H9 (cell line): Measurements from ENCODE around the gene KCNMA1. TPM values are rescaled to one million over a fixed set of nuclear protein-coding genes. Genes with fewer than 3 reads are reported as not detected.

Experiments
- DNase-seq: peaks from one replicate; pipeline ENCODE4 v3.0.0-alpha.2; 2017
- H2AFZ ChIP-seq: one replicate; pipeline ENCODE4 v1.6.1; 2013; ENCODE audit warnings: mild to moderate bottlenecking, low read length, control low read depth, moderate library complexity
- H2AK5ac ChIP-seq: 2 replicates; pipeline ENCODE4 v1.6.1; 2013; ENCODE audit warnings: low read length, control low read depth, mixed read lengths; ENCODE audit not compliant: insufficient read length
- H2BK120ac ChIP-seq: one replicate; pipeline ENCODE4 v1.6.1; 2013; ENCODE audit warnings: low read depth, mild to moderate bottlenecking, low read length, control low read depth, inconsistent platforms; ENCODE audit not compliant: poor library complexity, severe bottlenecking
- H2BK12ac ChIP-seq: 2 replicates; pipeline ENCODE4 v1.6.1; 2013; ENCODE audit warnings: low read length, control low read depth, mixed read lengths, low read depth; ENCODE audit not compliant: insufficient read length
- H2BK15ac ChIP-seq: 2 replicates; pipeline ENCODE4 v1.6.1; 2013; ENCODE audit warnings: low read depth, low read length, control low read depth
- H2BK20ac ChIP-seq: one replicate; pipeline ENCODE4 v1.6.1; 2013; ENCODE audit warnings: low read depth, mild to moderate bottlenecking, low read length, control low read depth, inconsistent platforms; ENCODE audit not compliant: poor library complexity, severe bottlenecking
- H2BK5ac ChIP-seq: 2 replicates; pipeline ENCODE4 v1.6.1; 2013; ENCODE audit warnings: low read length, control low read depth, mixed read lengths; ENCODE audit not compliant: insufficient read length
- H3K14ac ChIP-seq: 2 replicates; pipeline ENCODE4 v1.6.1; 2013; ENCODE audit warnings: low read length, control low read depth; ENCODE audit not compliant: insufficient read depth
- H3K18ac ChIP-seq: 2 replicates; pipeline ENCODE4 v1.6.1; 2013; ENCODE audit warnings: low read depth, mild to moderate bottlenecking, mixed read lengths, low read length, control low read depth; ENCODE audit not compliant: insufficient read length
- H3K23ac ChIP-seq: 2 replicates; pipeline ENCODE4 v1.6.1; 2013; ENCODE audit warnings: low read length, control low read depth, mixed read lengths, low read depth; ENCODE audit not compliant: insufficient read length
- H3K23me2 ChIP-seq: 2 replicates; pipeline ENCODE4 v1.6.1; 2013; ENCODE audit warnings: low read depth, mild to moderate bottlenecking, mixed read lengths, low read length, control low read depth; ENCODE audit not compliant: insufficient read length, poor library complexity, severe bottlenecking
- H3K27ac ChIP-seq: 2 replicates; pipeline ENCODE4 v1.5.1; 2013; ENCODE audit warnings: low read length, control low read depth, mixed read lengths, low read depth; ENCODE audit not compliant: insufficient read length
- H3K27me3 ChIP-seq: 2 replicates; pipeline ENCODE4 v1.6.1; 2013; ENCODE audit warnings: low read length, control low read depth, inconsistent platforms; ENCODE audit not compliant: insufficient read depth
- H3K4ac ChIP-seq: 2 replicates; pipeline ENCODE4 v1.6.1; 2013; ENCODE audit warnings: low read depth, mild to moderate bottlenecking, control low read depth, inconsistent platforms, low read length, moderate library complexity
- H3K4me1 ChIP-seq: 2 replicates; pipeline ENCODE4 v1.6.1; 2013; ENCODE audit warnings: low read length, control low read depth, inconsistent platforms; ENCODE audit not compliant: insufficient read depth
- H3K4me2 ChIP-seq: 2 replicates; pipeline ENCODE4 v1.6.1; 2013; ENCODE audit warnings: low read length, control low read depth, mixed read lengths; ENCODE audit not compliant: insufficient read length, insufficient read depth
- H3K56ac ChIP-seq: 2 replicates; pipeline ENCODE4 v1.6.1; 2013; ENCODE audit warnings: low read depth, mild to moderate bottlenecking, mixed read lengths, low read length, control low read depth; ENCODE audit not compliant: insufficient read length
- H3K79me1 ChIP-seq: 2 replicates; pipeline ENCODE4 v1.6.1; 2013; ENCODE audit warnings: low read depth, mild to moderate bottlenecking, moderate library complexity, low read length, control low read depth, inconsistent platforms; ENCODE audit not compliant: insufficient read depth, poor library complexity, severe bottlenecking
- H3K79me2 ChIP-seq: 2 replicates; pipeline ENCODE4 v1.6.1; 2013; ENCODE audit warnings: low read length, control low read depth, inconsistent platforms; ENCODE audit not compliant: insufficient read depth
- H3K9ac ChIP-seq: 2 replicates; pipeline ENCODE4 v1.6.1; 2013; ENCODE audit warnings: low read length, control low read depth, mixed read lengths; ENCODE audit not compliant: insufficient read length; ENCODE audit errors: extremely low read depth
- H3K9me3 ChIP-seq: one replicate; pipeline ENCODE4 v1.6.1; 2013; ENCODE audit warnings: low read depth, low read length, inconsistent platforms; ENCODE audit not compliant: control insufficient read depth
- H3T11ph ChIP-seq: one replicate; pipeline ENCODE4 v1.6.1; 2013; ENCODE audit warnings: mild to moderate bottlenecking, low read length, control low read depth, inconsistent platforms
- H4K20me1 ChIP-seq: one replicate; pipeline ENCODE4 v1.6.1; 2013; ENCODE audit not compliant: control insufficient read depth, insufficient read length, insufficient read depth
- H4K5ac ChIP-seq: 2 replicates; pipeline ENCODE4 v1.6.1; 2013; ENCODE audit warnings: low read depth, mild to moderate bottlenecking, mixed read lengths, low read length, control low read depth; ENCODE audit not compliant: insufficient read length
- H4K8ac ChIP-seq: replicated peaks from 2 replicates; pipeline ENCODE4 v1.6.1; 2013; ENCODE audit warnings: low read length, control low read depth, mixed read lengths, low read depth; ENCODE audit not compliant: insufficient read length
- H4K91ac ChIP-seq: 2 replicates; pipeline ENCODE4 v1.6.1; 2013; ENCODE audit warnings: low read depth, mild to moderate bottlenecking, moderate library complexity, mixed read lengths, low read length, control low read depth; ENCODE audit not compliant: insufficient read length
- H3K27ac Mint-ChIP-seq, 3 experiments: 2 replicates in 2 of 3; 3 replicates in 1 of 3; pipeline ENCODE4 v1.8.0; 2020 to 2021; ENCODE audit warnings: mixed read lengths in 3 of 3, mild to moderate bottlenecking in 1 of 3, moderate library complexity in 1 of 3
- H3K27me3 Mint-ChIP-seq: 2 replicates; pipeline ENCODE4 v1.8.0; 2021; ENCODE audit warnings: low read depth, mild to moderate bottlenecking, moderate library complexity, mixed read lengths
- H3K36me3 Mint-ChIP-seq, 3 experiments: 2 replicates in 2 of 3; 3 replicates in 1 of 3; pipeline ENCODE4 v1.8.0; 2020 to 2021; ENCODE audit warnings: low read depth in 3 of 3, mixed read lengths in 3 of 3; ENCODE audit not compliant: insufficient read depth in 1 of 3
- H3K4me1 Mint-ChIP-seq, 2 experiments: 2 replicates each; pipeline ENCODE4 v1.8.0; 2020; ENCODE audit warnings: mixed read lengths in 2 of 2
- H3K4me3 Mint-ChIP-seq, 2 experiments: 2 replicates in 1 of 2; 3 replicates in 1 of 2; pipeline ENCODE4 v1.8.0; 2020 to 2021; ENCODE audit warnings: mild to moderate bottlenecking in 2 of 2, mixed read lengths in 2 of 2, moderate library complexity in 1 of 2
- H3K9me3 Mint-ChIP-seq, 2 experiments: 2 replicates in 1 of 2; 3 replicates in 1 of 2; pipeline ENCODE4 v1.8.0; 2020; ENCODE audit warnings: mild to moderate bottlenecking in 2 of 2, mixed read lengths in 2 of 2, moderate library complexity in 1 of 2
- WGBS: extraction: QIAGEN DNeasy Blood & Tissue Kit; methylation state at CpG from one replicate; pipeline ENCODE4 v1.1.7; 2013; ENCODE audit warnings: missing lambda C conversion rate, low lambda C conversion rate, mixed read lengths; ENCODE audit not compliant: insufficient read length; ENCODE audit errors: extremely low coverage; 5-methylcytosine and 5-hydroxymethylcytosine counted together
- total RNA-seq: library from RNA; stranded (reverse); gene quantifications from 2 replicates; pipeline ENCODE4 v1.2.1, GENCODE V29; 2021
- TF ChIP-seq, protein P1 (sequence below): fragments of 200-600 bp; sonication (generic); conservative IDR thresholded peaks from 3 replicates; pipeline ENCODE4 v1.8.0; 2021; ENCODE audit warnings: antibody characterized with exemption, mild to moderate bottlenecking

KCNMA1 gene
- total RNA-seq, 1 experiment from 2014 or later: 2.0 TPM

GRCh38 chr10:77240706-77241349, 396.8 kb downstream of the KCNMA1 start:
- H3K4me3 Mint-ChIP-seq: no peak overlapping the region
- H2BK5ac ChIP-seq: no peak overlapping the region
- no peak overlapping the region for H3K14ac ChIP-seq
- no peak overlapping the region for H3T11ph ChIP-seq
- DNase-seq: no peak
- H2AK5ac ChIP-seq: no peak overlapping the region
- H2BK120ac ChIP-seq: no peak overlapping the region
- no peaks in the 10 kb centered on the region; a peak in 1 of 5 replicates for H3K9me3 Mint-ChIP-seq
- H3K4me1 ChIP-seq: no peaks in the 10 kb centered on the region
- no peaks in the 10 kb centered on the region for H3K9me3 ChIP-seq
- no peak overlapping the region for H4K5ac ChIP-seq
- H3K4ac ChIP-seq: no peak overlapping the region
- H3K27me3 Mint-ChIP-seq: no peaks in the 10 kb centered on the region; the same call in none of the 2 replicates
- TF ChIP-seq, protein P1, sequence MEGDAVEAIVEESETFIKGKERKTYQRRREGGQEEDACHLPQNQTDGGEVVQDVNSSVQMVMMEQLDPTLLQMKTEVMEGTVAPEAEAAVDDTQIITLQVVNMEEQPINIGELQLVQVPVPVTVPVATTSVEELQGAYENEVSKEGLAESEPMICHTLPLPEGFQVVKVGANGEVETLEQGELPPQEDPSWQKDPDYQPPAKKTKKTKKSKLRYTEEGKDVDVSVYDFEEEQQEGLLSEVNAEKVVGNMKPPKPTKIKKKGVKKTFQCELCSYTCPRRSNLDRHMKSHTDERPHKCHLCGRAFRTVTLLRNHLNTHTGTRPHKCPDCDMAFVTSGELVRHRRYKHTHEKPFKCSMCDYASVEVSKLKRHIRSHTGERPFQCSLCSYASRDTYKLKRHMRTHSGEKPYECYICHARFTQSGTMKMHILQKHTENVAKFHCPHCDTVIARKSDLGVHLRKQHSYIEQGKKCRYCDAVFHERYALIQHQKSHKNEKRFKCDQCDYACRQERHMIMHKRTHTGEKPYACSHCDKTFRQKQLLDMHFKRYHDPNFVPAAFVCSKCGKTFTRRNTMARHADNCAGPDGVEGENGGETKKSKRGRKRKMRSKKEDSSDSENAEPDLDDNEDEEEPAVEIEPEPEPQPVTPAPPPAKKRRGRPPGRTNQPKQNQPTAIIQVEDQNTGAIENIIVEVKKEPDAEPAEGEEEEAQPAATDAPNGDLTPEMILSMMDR: no peak
- no peak overlapping the region for H2AFZ ChIP-seq
- H3K36me3 Mint-ChIP-seq: no peaks in the 10 kb centered on the region
- no peak overlapping the region for H3K23ac ChIP-seq
- peaks cover 0 to 5% of the 10 kb centered on the region in 2 experiments; a peak in 3 of 4 replicates for H3K4me1 Mint-ChIP-seq
- no peak overlapping the region for H2BK20ac ChIP-seq
- no peak overlapping the region for H2BK15ac ChIP-seq
- no peak overlapping the region for H3K18ac ChIP-seq
- H3K23me2 ChIP-seq: no peaks in the 10 kb centered on the region
- no peak overlapping the region for H3K4me2 ChIP-seq
- H3K27ac Mint-ChIP-seq: no peak overlapping the region; a peak in 1 of 7 replicates
- no peak overlapping the region for H3K9ac ChIP-seq
- no peaks in the 10 kb centered on the region for H3K79me2 ChIP-seq
- no peak overlapping the region for H4K91ac ChIP-seq
- H3K27me3 ChIP-seq: no peaks in the 10 kb centered on the region
- H2BK12ac ChIP-seq: no peak overlapping the region
- H3K79me1 ChIP-seq: no peaks in the 10 kb centered on the region
- H4K8ac ChIP-seq: no peak overlapping the region
- no peak overlapping the region for H3K27ac ChIP-seq
- WGBS: no CpG with 5 or more reads among the region's 4 CpGs
- no peaks in the 10 kb centered on the region for H4K20me1 ChIP-seq
- H3K56ac ChIP-seq: no peak overlapping the region
